ENCODE data around the gene NHLRC2. TPM values are rescaled to one million over a fixed set of nuclear protein-coding genes. Genes with fewer than 3 reads are reported as not detected.

Gene NHLRC2
- total and polyA plus RNA-seq, 10 of the 15 experiments (the other 5 are each of a cell fraction or from before 2014, with no cell fraction given): 1.9 to 31.3 (median 15.9) TPM

DNA sequence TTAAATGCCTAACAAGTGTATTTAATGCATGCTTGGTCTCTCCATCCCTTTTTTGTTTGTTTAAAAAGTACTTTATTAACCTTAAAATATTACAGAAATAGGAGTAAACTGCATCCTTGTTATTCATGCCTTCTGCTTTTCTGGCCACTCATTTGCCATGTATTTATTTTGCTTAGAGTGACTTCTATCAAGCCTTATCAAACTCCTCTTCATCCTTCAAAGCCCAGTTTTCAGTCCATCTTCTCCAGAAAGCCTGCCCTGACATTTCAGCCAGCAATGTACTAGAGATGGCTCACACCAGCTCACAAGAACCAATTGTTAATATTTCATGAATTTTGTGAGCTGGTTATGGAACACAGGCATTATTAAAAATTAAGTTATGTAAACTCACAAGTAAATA is 82.8 kb downstream of the NHLRC2 start:
- SMC1A ChIA-PET (ENCODE audit: uncharacterized antibody, unreplicated experiment): interaction anchor here (1.6 to 2.3 kb wide), 3 partner anchors 11 to 138 kb away, joined by 4 to 7 read pairs (median 5); no protein-coding TSS in a partner anchor
- no peaks in the 10 kb centered on the region for H4K20me1 ChIP-seq (ENCODE audit: control insufficient read depth, insufficient read depth)
- no TSS peak for BruUV-seq (replicated peaks)
- H3K4me1 ChIP-seq (ENCODE audit: control insufficient read depth, insufficient read depth, low read length): no peaks in the 10 kb centered on the region
- H3K9ac ChIP-seq (ENCODE audit: control insufficient read depth, insufficient read depth, low read length): no peak overlapping the region
- H3K9me3 ChIP-seq (replicated peaks; ENCODE audit: control insufficient read depth, insufficient read depth, low read length): peaks cover 3% of the 10 kb centered on the region; the same call in 2 of the 3 replicates
- ATAC-seq (no peak), DNase-seq (ENCODE audit: low read depth, low spot score) (no peak), FAIRE-seq (no peak)
- H3K79me2 ChIP-seq (ENCODE audit: control insufficient read depth, insufficient read depth, low read length): no peaks in the 10 kb centered on the region
- in situ Hi-C loops (cut with MboI): no loop called here
- TF ChIP-seq ESRRA (IDR thresholded peaks at IDR 0.05; ENCODE audit: low read length) (no peak), ZSCAN29 (IDR thresholded peaks at IDR 0.05) (no peak), SUZ12 (IDR thresholded peaks at IDR 0.05; ENCODE audit: unreplicated experiment) (no peak), BMI1 (IDR thresholded peaks at IDR 0.05; ENCODE audit: borderline replicate concordance) (no peak), IKZF2 (IDR thresholded peaks at IDR 0.05) (no peak)
- TF ChIP-seq, protein P1, sequence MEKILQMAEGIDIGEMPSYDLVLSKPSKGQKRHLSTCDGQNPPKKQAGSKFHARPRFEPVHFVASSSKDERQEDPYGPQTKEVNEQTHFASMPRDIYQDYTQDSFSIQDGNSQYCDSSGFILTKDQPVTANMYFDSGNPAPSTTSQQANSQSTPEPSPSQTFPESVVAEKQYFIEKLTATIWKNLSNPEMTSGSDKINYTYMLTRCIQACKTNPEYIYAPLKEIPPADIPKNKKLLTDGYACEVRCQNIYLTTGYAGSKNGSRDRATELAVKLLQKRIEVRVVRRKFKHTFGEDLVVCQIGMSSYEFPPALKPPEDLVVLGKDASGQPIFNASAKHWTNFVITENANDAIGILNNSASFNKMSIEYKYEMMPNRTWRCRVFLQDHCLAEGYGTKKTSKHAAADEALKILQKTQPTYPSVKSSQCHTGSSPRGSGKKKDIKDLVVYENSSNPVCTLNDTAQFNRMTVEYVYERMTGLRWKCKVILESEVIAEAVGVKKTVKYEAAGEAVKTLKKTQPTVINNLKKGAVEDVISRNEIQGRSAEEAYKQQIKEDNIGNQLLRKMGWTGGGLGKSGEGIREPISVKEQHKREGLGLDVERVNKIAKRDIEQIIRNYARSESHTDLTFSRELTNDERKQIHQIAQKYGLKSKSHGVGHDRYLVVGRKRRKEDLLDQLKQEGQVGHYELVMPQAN (conservative IDR thresholded peaks at IDR 0.05): no peak
- H3K36me3 ChIP-seq (ENCODE audit: control insufficient read depth in 2 of 2, insufficient read depth in 2 of 2, low read length in 1 of 2): no peaks in the 10 kb centered on the region
- POLR2A ChIA-PET: no interaction called here
- RAD21 ChIA-PET (ENCODE audit: unreplicated experiment): interaction anchor here (0.6 to 1.0 kb wide), 3 partner anchors 127 to 176 kb away, joined by 3 read pairs; no protein-coding TSS in a partner anchor
- H3K27ac ChIP-seq (ENCODE audit: control insufficient read depth, insufficient read depth): no peak overlapping the region
- no peak overlapping the region for H2AFZ ChIP-seq (ENCODE audit: control insufficient read depth, low read depth, low read length)
- intact Hi-C loops (cut with micrococcal nuclease; ENCODE audit: unreplicated experiment): no loop called here
- no peak overlapping the region for H3K4me3 ChIP-seq
- CTCF ChIA-PET: interaction anchor here (1.2 kb wide), 2 partner anchors 11 to 68 kb away, joined by 3 read pairs; no protein-coding TSS in a partner anchor
- H3K27me3 ChIP-seq (replicated peaks in 1 of 2; ENCODE audit: control insufficient read depth in 2 of 2, insufficient read depth in 2 of 2, low read length in 1 of 2): no peaks in the 10 kb centered on the region
- H3K4me2 ChIP-seq (ENCODE audit: control insufficient read depth, insufficient read depth): no peak overlapping the region

- no peak overlapping the region for H3K9ac ChIP-seq (ENCODE audit: control insufficient read depth, insufficient read depth, low read length)
- TF ChIP-seq TARDBP (IDR thresholded peaks at IDR 0.05; ENCODE audit: borderline replicate concordance) (no peak), POLR2AphosphoS5 (IDR thresholded peaks at IDR 0.05; ENCODE audit: low read length) (no peak), ZNF622 (IDR thresholded peaks at IDR 0.05) (no peak)
- TF ChIP-seq, protein P2, sequence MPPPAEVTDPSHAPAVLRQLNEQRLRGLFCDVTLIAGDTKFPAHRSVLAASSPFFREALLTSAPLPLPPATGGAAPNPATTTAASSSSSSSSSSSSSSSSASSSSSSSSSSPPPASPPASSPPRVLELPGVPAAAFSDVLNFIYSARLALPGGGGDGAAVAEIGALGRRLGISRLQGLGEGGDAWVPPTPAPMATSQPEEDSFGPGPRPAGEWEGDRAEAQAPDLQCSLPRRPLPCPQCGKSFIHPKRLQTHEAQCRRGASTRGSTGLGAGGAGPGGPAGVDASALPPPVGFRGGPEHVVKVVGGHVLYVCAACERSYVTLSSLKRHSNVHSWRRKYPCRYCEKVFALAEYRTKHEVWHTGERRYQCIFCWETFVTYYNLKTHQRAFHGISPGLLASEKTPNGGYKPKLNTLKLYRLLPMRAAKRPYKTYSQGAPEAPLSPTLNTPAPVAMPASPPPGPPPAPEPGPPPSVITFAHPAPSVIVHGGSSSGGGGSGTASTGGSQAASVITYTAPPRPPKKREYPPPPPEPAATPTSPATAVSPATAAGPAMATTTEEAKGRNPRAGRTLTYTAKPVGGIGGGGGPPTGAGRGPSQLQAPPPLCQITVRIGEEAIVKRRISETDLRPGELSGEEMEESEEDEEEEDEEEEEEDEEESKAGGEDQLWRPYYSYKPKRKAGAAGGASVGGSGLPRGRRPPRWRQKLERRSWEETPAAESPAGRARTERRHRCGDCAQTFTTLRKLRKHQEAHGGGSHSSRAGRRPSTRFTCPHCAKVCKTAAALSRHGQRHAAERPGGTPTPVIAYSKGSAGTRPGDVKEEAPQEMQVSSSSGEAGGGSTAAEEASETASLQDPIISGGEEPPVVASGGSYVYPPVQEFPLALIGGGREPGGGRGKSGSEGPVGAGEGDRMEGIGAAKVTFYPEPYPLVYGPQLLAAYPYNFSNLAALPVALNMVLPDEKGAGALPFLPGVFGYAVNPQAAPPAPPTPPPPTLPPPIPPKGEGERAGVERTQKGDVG (CRISPR knock-in tag; IDR thresholded peaks at IDR 0.05): no peak
Measured at GRCh38 chr10:113937756-113938155, 83.3 kb downstream of the NHLRC2 start.

More at GRCh38 chr10:113937756-113938155, 83.3 kb downstream of the NHLRC2 start:
- Histone ChIP-seq H2AFZ (ENCODE audit: control insufficient read depth, low read depth, low read length) (no peak overlapping the region), H3K4me1 (ENCODE audit: control insufficient read depth, insufficient read depth, low read length) (no peaks in the 10 kb centered on the region), H4K20me1 (ENCODE audit: control insufficient read depth, insufficient read depth) (no peaks in the 10 kb centered on the region), H3K36me3 (ENCODE audit: control insufficient read depth in 2 of 2, insufficient read depth in 2 of 2, low read length in 1 of 2) (no peaks in the 10 kb centered on the region), H3K9me3 (replicated peaks; ENCODE audit: control insufficient read depth, insufficient read depth, low read length) (peaks cover 4% of the 10 kb centered on the region; the same call in 2 of the 3 replicates), H3K27ac (ENCODE audit: control insufficient read depth, insufficient read depth) (no peak overlapping the region), H3K79me2 (ENCODE audit: control insufficient read depth, insufficient read depth, low read length) (no peaks in the 10 kb centered on the region), H3K4me2 (ENCODE audit: control insufficient read depth, insufficient read depth) (no peak overlapping the region), H3K27me3 (replicated peaks in 1 of 2; ENCODE audit: control insufficient read depth in 2 of 2, insufficient read depth in 2 of 2, low read length in 1 of 2) (no peaks in the 10 kb centered on the region), H3K4me3 (no peak overlapping the region)
- FAIRE-seq: no peak
- ChIA-PET SMC1A (ENCODE audit: uncharacterized antibody, unreplicated experiment) (interaction anchor here (1.6 kb wide), 1 partner anchor 12 kb away, joined by 5 read pairs; no protein-coding TSS in a partner anchor), CTCF (no interaction called here), POLR2A (no interaction called here), RAD21 (ENCODE audit: unreplicated experiment) (interaction anchor here (0.6 to 1.0 kb wide), 2 partner anchors 128 to 165 kb away, joined by 3 read pairs; no protein-coding TSS in a partner anchor)
- intact Hi-C loops (cut with micrococcal nuclease; ENCODE audit: unreplicated experiment): no loop called here
- no peak for DNase-seq (ENCODE audit: low read depth, low spot score)
- in situ Hi-C loops (cut with MboI): no loop called here
- no TSS peak for BruUV-seq (replicated peaks)
- no peak for ATAC-seq
- 70% methylated on average over 7 of the region's 7 CpGs for WGBS (ENCODE audit: insufficient coverage, insufficient replicate concordance, low lambda C conversion rate, missing lambda C conversion rate)
